Panc1 (cell line): ENCODE results near the gene LHFPL3.

ENCODE experiments used
- POLR2AphosphoS5 ChIP-seq: IDR thresholded peaks from 2 replicates; pipeline ENCODE4 v1.6.1; 2012; ENCODE audit warnings: mild to moderate bottlenecking, low read depth, low read length, moderate library complexity
- TCF7L2 ChIP-seq: IDR thresholded peaks from 2 replicates; pipeline ENCODE4 v1.6.1; 2011; ENCODE audit warnings: mild to moderate bottlenecking, low read depth, low read length, inconsistent platforms
- TF ChIP-seq, protein P1 (sequence below): fragments of 450-650 bp; IDR thresholded peaks from 2 replicates; pipeline ENCODE4 v1.5.1; 2017; ENCODE audit warnings: mild to moderate bottlenecking
- TF ChIP-seq, protein P2 (sequence below), 2 experiments: IDR thresholded peaks; 2 replicates each; pipeline ENCODE4 v1.6.1; 2011 to 2012; ENCODE audit warnings: low read depth in 2 of 2, control low read depth in 1 of 2, low read length in 1 of 2, mild to moderate bottlenecking in 1 of 2, moderate library complexity in 1 of 2; ENCODE audit not compliant: insufficient read depth in 1 of 2

- TF ChIP-seq, protein P1, sequence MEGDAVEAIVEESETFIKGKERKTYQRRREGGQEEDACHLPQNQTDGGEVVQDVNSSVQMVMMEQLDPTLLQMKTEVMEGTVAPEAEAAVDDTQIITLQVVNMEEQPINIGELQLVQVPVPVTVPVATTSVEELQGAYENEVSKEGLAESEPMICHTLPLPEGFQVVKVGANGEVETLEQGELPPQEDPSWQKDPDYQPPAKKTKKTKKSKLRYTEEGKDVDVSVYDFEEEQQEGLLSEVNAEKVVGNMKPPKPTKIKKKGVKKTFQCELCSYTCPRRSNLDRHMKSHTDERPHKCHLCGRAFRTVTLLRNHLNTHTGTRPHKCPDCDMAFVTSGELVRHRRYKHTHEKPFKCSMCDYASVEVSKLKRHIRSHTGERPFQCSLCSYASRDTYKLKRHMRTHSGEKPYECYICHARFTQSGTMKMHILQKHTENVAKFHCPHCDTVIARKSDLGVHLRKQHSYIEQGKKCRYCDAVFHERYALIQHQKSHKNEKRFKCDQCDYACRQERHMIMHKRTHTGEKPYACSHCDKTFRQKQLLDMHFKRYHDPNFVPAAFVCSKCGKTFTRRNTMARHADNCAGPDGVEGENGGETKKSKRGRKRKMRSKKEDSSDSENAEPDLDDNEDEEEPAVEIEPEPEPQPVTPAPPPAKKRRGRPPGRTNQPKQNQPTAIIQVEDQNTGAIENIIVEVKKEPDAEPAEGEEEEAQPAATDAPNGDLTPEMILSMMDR, result no peak
- no peak for TF ChIP-seq TCF7L2
- no peak for TF ChIP-seq POLR2AphosphoS5
- TF ChIP-seq, protein P2, sequence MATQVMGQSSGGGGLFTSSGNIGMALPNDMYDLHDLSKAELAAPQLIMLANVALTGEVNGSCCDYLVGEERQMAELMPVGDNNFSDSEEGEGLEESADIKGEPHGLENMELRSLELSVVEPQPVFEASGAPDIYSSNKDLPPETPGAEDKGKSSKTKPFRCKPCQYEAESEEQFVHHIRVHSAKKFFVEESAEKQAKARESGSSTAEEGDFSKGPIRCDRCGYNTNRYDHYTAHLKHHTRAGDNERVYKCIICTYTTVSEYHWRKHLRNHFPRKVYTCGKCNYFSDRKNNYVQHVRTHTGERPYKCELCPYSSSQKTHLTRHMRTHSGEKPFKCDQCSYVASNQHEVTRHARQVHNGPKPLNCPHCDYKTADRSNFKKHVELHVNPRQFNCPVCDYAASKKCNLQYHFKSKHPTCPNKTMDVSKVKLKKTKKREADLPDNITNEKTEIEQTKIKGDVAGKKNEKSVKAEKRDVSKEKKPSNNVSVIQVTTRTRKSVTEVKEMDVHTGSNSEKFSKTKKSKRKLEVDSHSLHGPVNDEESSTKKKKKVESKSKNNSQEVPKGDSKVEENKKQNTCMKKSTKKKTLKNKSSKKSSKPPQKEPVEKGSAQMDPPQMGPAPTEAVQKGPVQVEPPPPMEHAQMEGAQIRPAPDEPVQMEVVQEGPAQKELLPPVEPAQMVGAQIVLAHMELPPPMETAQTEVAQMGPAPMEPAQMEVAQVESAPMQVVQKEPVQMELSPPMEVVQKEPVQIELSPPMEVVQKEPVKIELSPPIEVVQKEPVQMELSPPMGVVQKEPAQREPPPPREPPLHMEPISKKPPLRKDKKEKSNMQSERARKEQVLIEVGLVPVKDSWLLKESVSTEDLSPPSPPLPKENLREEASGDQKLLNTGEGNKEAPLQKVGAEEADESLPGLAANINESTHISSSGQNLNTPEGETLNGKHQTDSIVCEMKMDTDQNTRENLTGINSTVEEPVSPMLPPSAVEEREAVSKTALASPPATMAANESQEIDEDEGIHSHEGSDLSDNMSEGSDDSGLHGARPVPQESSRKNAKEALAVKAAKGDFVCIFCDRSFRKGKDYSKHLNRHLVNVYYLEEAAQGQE (IDR thresholded peaks at IDR 0.05; ENCODE audit: insufficient read depth in 1 of 2, low read depth in 2 of 2, low read length in 1 of 2), result no peak
Measured at GRCh38 chr7:104931181-104931781, 602.9 kb downstream of the LHFPL3 start.
